ENCODE data around the gene EIPR1. TPM values are rescaled to one million over a fixed set of nuclear protein-coding genes. Genes with fewer than 3 reads are reported as not detected.
"Not testable (repeated sequence)": the region's sequence is repeated elsewhere in the genome, so short reads cannot be mapped to it uniquely, and the experiment has no call there.

EIPR1 gene
- total RNA-seq, 1 donor from 2014 or later: 46.4 TPM

DNA sequence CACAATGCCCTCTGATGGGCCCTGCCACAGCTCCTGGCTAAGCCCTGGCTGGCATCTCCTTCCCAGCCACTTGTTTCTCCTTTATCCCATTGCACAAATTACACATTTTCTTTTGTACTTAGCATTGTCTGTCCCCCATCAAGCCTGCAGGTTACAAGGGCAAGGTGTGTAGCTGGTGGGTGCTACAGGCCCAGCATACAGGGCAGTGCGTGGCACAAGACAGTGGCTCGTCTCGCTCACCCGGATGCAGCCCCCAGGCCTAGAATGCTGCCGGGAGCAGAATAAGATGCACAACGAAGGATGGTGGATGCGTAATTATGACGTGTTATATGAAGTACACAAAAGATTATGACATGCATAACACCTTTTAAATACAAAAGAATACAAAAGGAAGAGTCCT, 87.6 kb downstream of the EIPR1 start:
- Mint-ChIP-seq H3K9me3 (peaks cover 12% of the 10 kb centered on the region), H3K27me3 (ENCODE audit: low read depth) (no peaks in the 10 kb centered on the region), H3K27ac (no peak overlapping the region), H3K4me1 (ENCODE audit: low read depth) (no peaks in the 10 kb centered on the region), H3K36me3 (ENCODE audit: low read depth) (peaks cover 10% of the 10 kb centered on the region), H3K4me3 (ENCODE audit: low read depth) (no peak overlapping the region)
- intact Hi-C loops (cut with micrococcal nuclease): no loop called here
- no peak for DNase-seq (ENCODE audit: low spot score)

- H3K4me3 Mint-ChIP-seq (ENCODE audit: low read depth): no peak overlapping the region
- peaks cover 12% of the 10 kb centered on the region for H3K9me3 Mint-ChIP-seq
- intact Hi-C loops (cut with micrococcal nuclease): no loop called here
- no peak overlapping the region for H3K27ac Mint-ChIP-seq
- peaks cover 12% of the 10 kb centered on the region for H3K36me3 Mint-ChIP-seq (ENCODE audit: low read depth)
- no peaks in the 10 kb centered on the region for H3K27me3 Mint-ChIP-seq (ENCODE audit: low read depth)
- H3K4me1 Mint-ChIP-seq (ENCODE audit: low read depth): no peaks in the 10 kb centered on the region
- no peak for DNase-seq (ENCODE audit: low spot score)
Observed at GRCh38 chr2:3289526-3289925, 88.1 kb downstream of the EIPR1 start.

- no peaks in the 10 kb centered on the region for H3K4me1 Mint-ChIP-seq (ENCODE audit: low read depth)
- H3K27me3 Mint-ChIP-seq (ENCODE audit: low read depth): no peaks in the 10 kb centered on the region
- no peak overlapping the region for H3K27ac Mint-ChIP-seq
- H3K9me3 Mint-ChIP-seq: peaks cover 12% of the 10 kb centered on the region
- DNase-seq (ENCODE audit: low spot score): no peak
- H3K4me3 Mint-ChIP-seq (ENCODE audit: low read depth): no peak overlapping the region
- intact Hi-C loops (cut with micrococcal nuclease): no loop called here
- peaks cover 13% of the 10 kb centered on the region for H3K36me3 Mint-ChIP-seq (ENCODE audit: low read depth)
Observed at GRCh38 chr2:3289171-3289515, 88.5 kb downstream of the EIPR1 start.

GRCh38 chr2:3288470-3289170, 89.0 kb downstream of the EIPR1 start:
- H3K4me1 Mint-ChIP-seq (ENCODE audit: low read depth): no peaks in the 10 kb centered on the region
- DNase-seq (ENCODE audit: low spot score): no peak
- intact Hi-C loops (cut with micrococcal nuclease): no loop called here
- H3K36me3 Mint-ChIP-seq (ENCODE audit: low read depth): peaks cover 13% of the 10 kb centered on the region
- H3K27me3 Mint-ChIP-seq (ENCODE audit: low read depth): no peaks in the 10 kb centered on the region
- no peak overlapping the region for H3K4me3 Mint-ChIP-seq (ENCODE audit: low read depth)
- H3K27ac Mint-ChIP-seq: no peak overlapping the region
- H3K9me3 Mint-ChIP-seq: peaks cover 12% of the 10 kb centered on the region

- no peak overlapping the region for H3K27ac Mint-ChIP-seq
- no peak for DNase-seq (ENCODE audit: low spot score)
- H3K4me1 Mint-ChIP-seq (ENCODE audit: low read depth): no peaks in the 10 kb centered on the region
- H3K9me3 Mint-ChIP-seq: peaks cover 12% of the 10 kb centered on the region
- intact Hi-C loops (cut with micrococcal nuclease): no loop called here
- H3K4me3 Mint-ChIP-seq (ENCODE audit: low read depth): no peak overlapping the region
- H3K27me3 Mint-ChIP-seq (ENCODE audit: low read depth): no peaks in the 10 kb centered on the region
- peaks cover 13% of the 10 kb centered on the region for H3K36me3 Mint-ChIP-seq (ENCODE audit: low read depth)
Observed at GRCh38 chr2:3287896-3288295, 89.7 kb downstream of the EIPR1 start.

GRCh38 chr2:3286646-3287036, 91.0 kb downstream of the EIPR1 start:
- DNase-seq (ENCODE audit: low spot score); H3K4me3 Mint-ChIP-seq (ENCODE audit: low read depth); intact Hi-C loops (cut with micrococcal nuclease); H3K27ac Mint-ChIP-seq; H3K36me3 Mint-ChIP-seq (ENCODE audit: low read depth); H3K27me3 Mint-ChIP-seq (ENCODE audit: low read depth); H3K4me1 Mint-ChIP-seq (ENCODE audit: low read depth): not testable (repeated sequence)
- peaks cover 12% of the 10 kb centered on the region for H3K9me3 Mint-ChIP-seq

DNA sequence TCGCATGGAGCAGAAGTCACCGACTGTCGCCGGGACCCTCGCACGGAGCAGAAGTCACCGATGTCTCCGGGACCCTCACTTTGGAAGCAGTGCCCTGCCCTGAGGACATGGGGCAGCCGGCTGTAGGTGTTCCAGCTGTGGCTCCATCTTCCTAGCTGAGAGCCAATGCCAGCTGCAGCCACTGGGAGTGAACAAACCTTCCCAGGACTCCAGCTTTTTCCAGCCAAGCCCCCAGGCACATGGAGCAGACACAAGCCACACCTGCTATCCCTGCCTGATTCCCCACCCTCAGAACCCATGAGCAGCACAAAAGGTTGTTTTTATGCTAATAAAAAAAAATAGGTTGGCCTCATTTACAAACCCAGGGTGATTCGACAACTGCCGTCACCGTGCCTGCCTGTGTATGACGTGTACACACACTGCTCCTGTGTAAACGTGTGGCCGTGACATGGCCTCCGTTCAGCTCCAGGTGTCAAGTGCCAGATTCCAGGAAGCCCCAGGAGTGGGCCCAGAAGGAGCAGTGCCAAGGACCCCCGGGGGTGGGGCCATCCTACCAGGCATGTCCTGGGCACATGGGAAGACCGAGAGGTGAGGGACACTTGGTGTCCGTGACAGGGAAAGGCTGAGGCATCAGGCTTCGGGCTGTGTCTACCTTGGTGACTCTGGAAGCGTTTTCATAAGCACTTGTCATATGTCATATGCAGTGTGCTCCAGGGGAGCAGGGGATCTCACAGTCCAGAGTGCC, 91.5 kb downstream of the EIPR1 start:
- H3K36me3 Mint-ChIP-seq (ENCODE audit: low read depth): peaks cover 10% of the 10 kb centered on the region

DNA sequence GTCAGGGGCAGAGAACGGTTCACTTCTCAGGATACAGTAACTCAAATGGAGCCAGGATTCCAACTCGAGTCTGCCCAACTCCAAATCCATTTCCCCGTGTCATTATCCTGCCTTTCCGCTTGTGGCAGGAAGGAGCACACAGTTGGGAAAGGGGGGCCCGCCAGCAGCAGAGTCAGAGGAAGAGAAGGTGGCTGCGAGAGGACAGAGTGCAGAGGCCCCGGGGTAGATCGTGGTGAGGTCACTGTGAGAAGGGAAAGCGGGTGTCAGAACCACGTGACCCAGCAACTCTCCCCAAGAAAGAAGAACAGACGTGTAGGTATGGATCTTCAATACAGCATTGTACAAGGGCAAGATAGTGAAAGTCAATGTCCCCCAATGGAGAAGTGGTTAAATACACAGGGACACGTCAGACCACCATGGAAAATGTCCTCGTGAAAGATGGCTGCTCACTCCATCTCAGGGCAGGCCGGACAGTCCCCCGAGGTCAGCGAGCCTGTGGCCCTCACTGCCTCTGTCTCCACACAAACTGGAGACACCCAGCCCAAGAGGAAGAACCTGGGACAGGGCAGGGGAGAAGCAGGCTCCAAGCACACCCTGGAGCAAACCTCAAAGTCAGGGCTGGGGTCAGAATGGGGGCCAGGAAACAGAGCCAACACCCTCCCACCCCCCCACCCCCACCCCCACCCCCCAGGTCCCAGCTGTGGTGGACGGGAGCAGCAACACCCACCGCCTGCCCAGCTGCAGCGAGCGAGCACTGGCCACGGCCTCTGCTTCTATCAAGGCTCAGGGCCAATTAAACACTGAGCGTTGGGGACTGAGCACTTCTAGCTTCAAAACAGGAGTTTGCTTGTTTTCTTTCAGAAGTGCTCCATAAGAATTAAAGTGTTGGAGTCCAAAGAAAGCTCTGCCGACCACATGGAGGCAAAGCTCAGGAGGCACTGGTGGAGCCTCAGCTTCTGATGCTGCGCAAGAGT, 92.7 kb downstream of the EIPR1 start:
- DNase-seq (ENCODE audit: low spot score): no peak
- Mint-ChIP-seq H3K9me3 (peaks cover 12% of the 10 kb centered on the region), H3K27ac (no peak overlapping the region), H3K36me3 (ENCODE audit: low read depth) (peaks cover 10% of the 10 kb centered on the region), H3K27me3 (ENCODE audit: low read depth) (no peaks in the 10 kb centered on the region), H3K4me3 (ENCODE audit: low read depth) (no peak overlapping the region), H3K4me1 (ENCODE audit: low read depth) (no peaks in the 10 kb centered on the region)
- intact Hi-C loops (cut with micrococcal nuclease): no loop called here

More for the DNA sequence above, 91.5 kb downstream of the EIPR1 start:
- Mint-ChIP-seq H3K9me3 (peaks cover 12% of the 10 kb centered on the region), H3K4me3 (ENCODE audit: low read depth) (no peak overlapping the region), H3K4me1 (ENCODE audit: low read depth) (no peaks in the 10 kb centered on the region), H3K27ac (no peak overlapping the region), H3K27me3 (ENCODE audit: low read depth) (no peaks in the 10 kb centered on the region)
- no peak for DNase-seq (ENCODE audit: low spot score)
- intact Hi-C loops (cut with micrococcal nuclease): no loop called here

DNA sequence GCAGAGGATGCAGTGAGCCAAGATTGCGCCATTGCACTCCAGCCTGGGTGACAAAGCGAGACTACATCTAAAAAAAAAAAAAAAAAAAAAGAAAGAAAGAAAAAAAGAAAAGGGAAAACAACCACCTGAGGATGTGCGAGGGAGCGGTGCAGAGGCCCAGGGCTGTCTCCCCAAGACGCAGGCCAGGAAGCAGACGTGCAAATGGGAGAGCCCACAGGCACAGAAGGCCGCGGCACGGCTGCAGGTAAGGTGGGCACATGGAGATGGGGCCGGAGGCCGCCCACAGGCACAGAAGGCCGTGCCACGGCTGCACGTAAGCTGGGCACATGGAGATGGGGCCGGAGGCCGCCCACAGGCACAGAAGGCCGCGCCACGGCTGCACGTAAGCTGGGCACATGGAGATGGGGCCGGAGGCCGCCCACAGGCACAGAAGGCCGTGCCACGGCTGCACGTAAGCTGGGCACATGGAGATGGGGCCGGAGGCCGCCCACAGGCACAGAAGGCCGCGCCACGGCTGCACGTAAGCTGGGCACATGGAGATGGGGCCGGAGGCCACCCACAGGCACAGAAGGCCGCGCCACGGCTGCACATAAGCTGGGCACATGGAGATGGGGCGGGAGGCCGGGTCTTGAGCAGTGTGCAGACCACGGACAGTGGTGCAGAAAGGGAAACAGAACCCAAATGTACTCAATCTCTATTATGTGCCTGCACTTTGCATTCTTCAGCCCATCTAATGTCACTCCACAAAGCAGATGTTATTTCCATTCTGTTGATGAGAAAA, 93.6 kb downstream of the EIPR1 start:
- H3K27me3 Mint-ChIP-seq (ENCODE audit: low read depth); H3K4me3 Mint-ChIP-seq (ENCODE audit: low read depth); H3K4me1 Mint-ChIP-seq (ENCODE audit: low read depth); H3K27ac Mint-ChIP-seq; intact Hi-C loops (cut with micrococcal nuclease); H3K36me3 Mint-ChIP-seq (ENCODE audit: low read depth); DNase-seq (ENCODE audit: low spot score): not testable (repeated sequence)
- H3K9me3 Mint-ChIP-seq: peaks cover 10% of the 10 kb centered on the region

DNA sequence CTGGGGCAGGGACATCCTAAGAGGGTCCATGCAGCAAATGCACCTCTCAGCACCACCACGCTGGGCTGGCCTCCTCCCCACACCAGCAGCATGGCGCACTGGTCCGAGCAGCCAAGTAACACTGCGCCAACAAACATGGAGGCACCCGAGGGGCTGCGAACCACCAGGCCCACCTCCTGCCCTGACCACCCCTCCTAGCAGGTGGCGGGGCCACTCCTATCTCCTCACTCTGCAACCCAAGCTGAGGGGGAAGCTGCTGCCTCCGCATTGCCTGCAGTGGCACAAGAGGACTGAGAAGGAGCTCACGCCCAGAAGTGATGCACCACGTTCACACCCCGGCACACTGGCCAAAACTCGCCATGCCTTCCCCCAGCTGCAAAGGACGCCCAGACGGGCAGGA, 94.4 kb downstream of the EIPR1 start:
- peaks cover 13% of the 10 kb centered on the region for H3K36me3 Mint-ChIP-seq (ENCODE audit: low read depth)
- intact Hi-C loops (cut with micrococcal nuclease): no loop called here
- H3K27me3 Mint-ChIP-seq (ENCODE audit: low read depth): no peaks in the 10 kb centered on the region
- H3K4me1 Mint-ChIP-seq (ENCODE audit: low read depth): peaks cover 7% of the 10 kb centered on the region
- DNase-seq (ENCODE audit: low spot score): no peak
- H3K9me3 Mint-ChIP-seq: peaks cover 8% of the 10 kb centered on the region
- H3K4me3 Mint-ChIP-seq (ENCODE audit: low read depth): no peak overlapping the region
- no peak overlapping the region for H3K27ac Mint-ChIP-seq

DNA sequence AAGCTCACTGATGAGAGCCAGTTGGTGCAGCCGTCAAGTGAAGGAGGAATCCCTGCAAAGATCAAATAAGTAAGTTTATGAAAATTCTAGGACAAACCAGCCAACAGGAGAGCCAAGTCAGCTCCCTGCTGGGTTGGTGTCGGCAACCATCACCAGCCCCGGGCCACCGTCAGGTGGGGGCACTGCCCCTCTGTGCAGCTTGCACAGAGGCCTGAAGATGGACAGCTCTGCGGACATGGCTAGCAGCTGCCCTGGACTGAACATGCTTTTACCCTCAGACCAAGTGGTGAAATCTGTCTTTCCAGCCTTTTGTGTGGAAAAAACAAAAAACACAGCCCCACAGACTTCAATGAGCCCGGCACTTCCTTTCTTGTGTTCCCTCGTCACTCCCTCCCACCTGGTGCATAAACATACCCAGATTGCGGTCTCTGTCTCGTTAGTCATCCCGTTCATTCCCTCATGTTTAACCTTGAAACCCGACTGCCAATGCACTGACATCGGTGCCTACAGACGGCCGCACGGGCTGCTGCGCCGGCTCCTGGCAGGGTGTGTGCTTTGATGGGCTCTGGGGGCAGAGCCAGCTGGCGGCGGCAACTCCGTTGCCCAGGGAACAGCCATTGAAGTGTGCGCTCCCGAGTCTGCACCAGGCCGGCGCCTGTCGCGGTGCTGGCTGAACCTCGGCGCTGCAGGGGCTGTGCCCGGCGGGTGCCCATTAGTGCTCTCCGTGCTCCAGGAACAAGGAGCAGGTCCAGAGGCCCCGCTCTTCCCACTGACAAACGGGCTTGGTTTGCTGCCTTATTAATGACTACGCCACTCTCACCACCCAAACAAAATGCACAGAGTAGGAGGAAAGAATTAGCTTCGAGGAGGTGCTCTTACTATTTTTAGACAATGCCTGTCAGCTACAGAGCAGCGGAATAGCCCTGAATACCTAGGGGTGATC, 95.3 kb downstream of the EIPR1 start:
- peaks cover 7% of the 10 kb centered on the region for H3K4me1 Mint-ChIP-seq (ENCODE audit: low read depth)
- H3K9me3 Mint-ChIP-seq: peaks cover 5% of the 10 kb centered on the region
- H3K27ac Mint-ChIP-seq: no peak overlapping the region
- no peaks in the 10 kb centered on the region for H3K27me3 Mint-ChIP-seq (ENCODE audit: low read depth)
- intact Hi-C loops (cut with micrococcal nuclease): no loop called here
- H3K36me3 Mint-ChIP-seq (ENCODE audit: low read depth): peaks cover 13% of the 10 kb centered on the region
- no peak overlapping the region for H3K4me3 Mint-ChIP-seq (ENCODE audit: low read depth)
- no peak for DNase-seq (ENCODE audit: low spot score)

Data from activated T-helper 2 cell treated with anti-CD3 and anti-CD28 coated beads, Interferon-gamma antibody, Interleukin-2, Interleukin-4, amounts not matched to agents 10 μg/mL and 5 μg/mL and 100 μg/mL, durations not matched to agents 14 hours and 24 hours and 36 hours (primary cell).